DMS53 (cell line): ENCODE data around the gene ZNF746.
"Not testable (repeated sequence)": the region's sequence is repeated elsewhere in the genome, so short reads cannot be mapped to it uniquely, and the experiment has no call there.

Experiments
- DNase-seq: peaks from one replicate; lab custom pipeline; 2025; lab: John Stamatoyannopoulos, UW

ZNF746 gene

GRCh38 chr7:149497467-149498261 is at the start of gene ZNF746:
TSS of gene ZNF746 (minus strand) at chr7:149497809. CDS start at chr7:149497536, 273 bp downstream.
- peak; percentile 96 for DNase-seq

- DNase-seq: no peak
Observed at GRCh38 chr7:149547126-149547525, 49.5 kb upstream of the ZNF746 start.

- no peak for DNase-seq
Observed at GRCh38 chr7:149546331-149546730, 48.7 kb upstream of the ZNF746 start.

- no peak for DNase-seq
Observed at GRCh38 chr7:149544028-149544427, 46.4 kb upstream of the ZNF746 start.

- DNase-seq: no peak
Observed at GRCh38 chr7:149532654-149533053, 35.0 kb upstream of the ZNF746 start.

- DNase-seq: peak; percentile 49
Observed at GRCh38 chr7:149529136-149529718, 31.6 kb upstream of the ZNF746 start.

- no peak for DNase-seq
Observed at GRCh38 chr7:149527414-149527813, 29.8 kb upstream of the ZNF746 start.

- DNase-seq: no peak
Observed at GRCh38 chr7:149525280-149525679, 27.7 kb upstream of the ZNF746 start.

GRCh38 chr7:149524394-149524793 is 26.8 kb upstream of the ZNF746 start:
- peak; percentile 28 for DNase-seq

GRCh38 chr7:149510248-149510647 is 12.6 kb upstream of the ZNF746 start:
- DNase-seq: no peak

GRCh38 chr7:149509774-149510173 is 12.2 kb upstream of the ZNF746 start:
- no peak for DNase-seq

- no peak for DNase-seq
Observed at GRCh38 chr7:149505551-149505950, 7.9 kb upstream of the ZNF746 start.

GRCh38 chr7:149501651-149502050 is 4.0 kb upstream of the ZNF746 start:
- DNase-seq: no peak

- DNase-seq: no peak
Observed at GRCh38 chr7:149500910-149501309, 3.3 kb upstream of the ZNF746 start.

GRCh38 chr7:149500201-149500600 is 2.6 kb upstream of the ZNF746 start:
- no peak for DNase-seq

- no peak for DNase-seq
Observed at GRCh38 chr7:149498811-149499210, 1.2 kb upstream of the ZNF746 start.

- DNase-seq: peak; percentile 64
Observed at GRCh38 chr7:149496642-149497391, 792 bp downstream of the ZNF746 start.

GRCh38 chr7:149495785-149496641 is 1.6 kb downstream of the ZNF746 start:
- peak; percentile 16 for DNase-seq

- DNase-seq: peak; percentile 24
Observed at GRCh38 chr7:149494738-149495368, 2.8 kb downstream of the ZNF746 start.

GRCh38 chr7:149493975-149494374 is 3.6 kb downstream of the ZNF746 start:
- not testable (repeated sequence) for DNase-seq

GRCh38 chr7:149493366-149493765 is 4.2 kb downstream of the ZNF746 start:
- no peak for DNase-seq
